Measurements from ENCODE around the gene VEGFB.

The VEGFB gene

GRCh38 chr11:64252003-64252872 is 17.9 kb downstream of the VEGFB start:
- Histone ChIP-seq H3K4me3 (replicated peaks; ENCODE audit: low read depth, low read length) (peak overlapping the region; percentile 71), H3K27me3 (replicated peaks; ENCODE audit: control insufficient read depth, insufficient read depth, low read length) (no peaks in the 10 kb centered on the region), H3K36me3 (ENCODE audit: control insufficient read depth, insufficient read depth, low read length) (peaks cover 8% of the 10 kb centered on the region)
- TF ChIP-seq CTCF (IDR thresholded peaks at IDR 0.05; ENCODE audit: insufficient read depth, low read length, poor library complexity, severe bottlenecking), result peak; percentile 52
- DNase-seq (ENCODE audit: extremely low read depth, insufficient read length), result no peak

- Histone ChIP-seq H3K36me3 (ENCODE audit: control insufficient read depth, insufficient read depth, low read length) (peaks cover 8% of the 10 kb centered on the region), H3K27me3 (replicated peaks; ENCODE audit: control insufficient read depth, insufficient read depth, low read length) (no peaks in the 10 kb centered on the region), H3K4me3 (replicated peaks; ENCODE audit: low read depth, low read length) (no peak overlapping the region)
- no peak for DNase-seq (ENCODE audit: extremely low read depth, insufficient read length)
- no peak for TF ChIP-seq CTCF (IDR thresholded peaks at IDR 0.05; ENCODE audit: insufficient read depth, low read length, poor library complexity, severe bottlenecking)
These were observed 18.7 kb downstream of the VEGFB start for GRCh38 chr11:64253043-64253442.

GRCh38 chr11:64253481-64253880 is 19.1 kb downstream of the VEGFB start:
- no peak for DNase-seq (ENCODE audit: extremely low read depth, insufficient read length)
- no peak for TF ChIP-seq CTCF (IDR thresholded peaks at IDR 0.05; ENCODE audit: insufficient read depth, low read length, poor library complexity, severe bottlenecking)
- Histone ChIP-seq H3K4me3 (replicated peaks; ENCODE audit: low read depth, low read length) (no peak overlapping the region), H3K36me3 (ENCODE audit: control insufficient read depth, insufficient read depth, low read length) (peaks cover 9% of the 10 kb centered on the region), H3K27me3 (replicated peaks; ENCODE audit: control insufficient read depth, insufficient read depth, low read length) (no peaks in the 10 kb centered on the region)

- TF ChIP-seq CTCF (IDR thresholded peaks at IDR 0.05; ENCODE audit: insufficient read depth, low read length, poor library complexity, severe bottlenecking), result no peak
- no peak overlapping the region for H3K4me3 ChIP-seq (replicated peaks; ENCODE audit: low read depth, low read length)
These were observed 19.9 kb downstream of the VEGFB start for GRCh38 chr11:64254326-64254725.

GRCh38 chr11:64255135-64256128 is 21.0 kb downstream of the VEGFB start:
- no peak for DNase-seq (ENCODE audit: extremely low read depth, insufficient read length)
- no peak for TF ChIP-seq CTCF (IDR thresholded peaks at IDR 0.05; ENCODE audit: insufficient read depth, low read length, poor library complexity, severe bottlenecking)
- Histone ChIP-seq H3K27me3 (replicated peaks; ENCODE audit: control insufficient read depth, insufficient read depth, low read length) (no peaks in the 10 kb centered on the region), H3K36me3 (ENCODE audit: control insufficient read depth, insufficient read depth, low read length) (peaks cover 11% of the 10 kb centered on the region), H3K4me3 (replicated peaks; ENCODE audit: low read depth, low read length) (no peak overlapping the region)

More at GRCh38 chr11:64254326-64254725, 19.9 kb downstream of the VEGFB start:
- Histone ChIP-seq H3K27me3 (replicated peaks; ENCODE audit: control insufficient read depth, insufficient read depth, low read length) (no peaks in the 10 kb centered on the region), H3K36me3 (ENCODE audit: control insufficient read depth, insufficient read depth, low read length) (peaks cover 11% of the 10 kb centered on the region)
- DNase-seq (ENCODE audit: extremely low read depth, insufficient read length), result no peak
